ENCODE measurements around the gene MAPK12.
"Not testable (repeated sequence)": the region's sequence is repeated elsewhere in the genome, so short reads cannot be mapped to it uniquely, and the experiment has no call there.

Gene MAPK12

GRCh38 chr22:50280708-50281383, 19.4 kb upstream of the MAPK12 start:
- DNase-seq, result no peak

GRCh38 chr22:50280022-50280707, 18.7 kb upstream of the MAPK12 start:
- no peak for DNase-seq

- DNase-seq, result no peak
Observed at GRCh38 chr22:50278956-50279619, 17.6 kb upstream of the MAPK12 start.

- DNase-seq, result no peak
Observed at GRCh38 chr22:50278461-50278860, 17.0 kb upstream of the MAPK12 start.

GRCh38 chr22:50277761-50278160, 16.3 kb upstream of the MAPK12 start:
- DNase-seq, result no peak

- DNase-seq, result no peak
Observed at GRCh38 chr22:50276143-50276542, 14.7 kb upstream of the MAPK12 start.

GRCh38 chr22:50275181-50276055, 13.9 kb upstream of the MAPK12 start:
- DNase-seq, result no peak

GRCh38 chr22:50274771-50275170, 13.3 kb upstream of the MAPK12 start:
- no peak for DNase-seq

- DNase-seq, result peak; percentile 43
Observed at GRCh38 chr22:50274311-50274710, 12.8 kb upstream of the MAPK12 start.

GRCh38 chr22:50273781-50274180, 12.3 kb upstream of the MAPK12 start:
- not testable (repeated sequence) for DNase-seq

- DNase-seq, result not testable (repeated sequence)
Observed at GRCh38 chr22:50273352-50273751, 11.9 kb upstream of the MAPK12 start.

- no peak for DNase-seq
Observed at GRCh38 chr22:50272044-50272802, 10.7 kb upstream of the MAPK12 start.

- peak; percentile 57 for DNase-seq
Observed at GRCh38 chr22:50271519-50271970, 10.1 kb upstream of the MAPK12 start.

- DNase-seq, result peak; percentile 68
Observed at GRCh38 chr22:50270666-50271394, 9.3 kb upstream of the MAPK12 start.

GRCh38 chr22:50269970-50270665, 8.6 kb upstream of the MAPK12 start, which contains the start of gene MAPK11:
MAPK11 (minus strand) TSS chr22:50270380; CDS start chr22:50270292, 88 bp downstream.
- peak; percentile 72 for DNase-seq

GRCh38 chr22:50269573-50269969, 8.1 kb upstream of the MAPK12 start:
- no peak for DNase-seq

GRCh38 chr22:50268655-50269113, 7.2 kb upstream of the MAPK12 start:
- DNase-seq, result no peak

GRCh38 chr22:50267591-50268390, 6.3 kb upstream of the MAPK12 start:
- DNase-seq, result peak; percentile 44

GRCh38 chr22:50266994-50267393, 5.5 kb upstream of the MAPK12 start:
- no peak for DNase-seq
